ENCODE results near the gene PCK1.
A peak's percentile ranks its signal among the peaks of the same experiment; 100 is the strongest.

The PCK1 gene

GRCh38 chr20:57577679-57578475 is 17.0 kb downstream of the PCK1 start:
- DNase-seq, result no peak

DNA sequence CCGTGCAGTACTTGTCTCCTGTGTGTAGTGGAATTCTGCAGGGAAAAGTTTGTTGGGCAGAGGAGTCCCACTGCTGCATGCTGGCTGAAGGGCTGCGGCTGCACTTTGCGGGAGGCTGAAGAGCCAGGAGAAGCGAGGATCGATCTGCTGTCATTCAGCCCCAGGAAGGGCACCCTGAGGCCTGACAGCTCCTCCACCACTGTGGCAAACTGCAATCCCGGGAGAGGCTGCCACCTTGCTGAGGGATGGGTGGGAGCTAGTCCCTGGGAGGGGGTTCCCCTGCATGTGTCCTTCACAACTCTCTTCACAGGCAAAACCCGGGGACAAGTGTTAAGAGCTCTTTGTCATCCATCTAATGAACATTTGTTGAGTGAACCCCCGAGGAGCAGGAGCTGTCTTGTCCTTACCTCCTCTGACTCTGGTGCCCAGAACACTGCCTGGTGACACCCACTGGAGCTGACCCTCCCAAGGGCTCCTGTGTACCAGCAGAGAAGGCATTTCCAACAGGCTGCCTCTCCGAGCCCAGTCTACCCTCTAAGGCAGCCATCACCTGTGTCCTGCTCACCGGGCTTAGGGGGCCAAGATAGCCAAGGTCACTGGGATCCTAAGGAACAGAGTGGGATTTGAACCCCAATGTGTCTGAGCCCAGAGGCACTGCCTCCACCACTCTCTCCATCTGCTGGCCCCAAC is 17.7 kb downstream of the PCK1 start:
- no peak for DNase-seq

DNA sequence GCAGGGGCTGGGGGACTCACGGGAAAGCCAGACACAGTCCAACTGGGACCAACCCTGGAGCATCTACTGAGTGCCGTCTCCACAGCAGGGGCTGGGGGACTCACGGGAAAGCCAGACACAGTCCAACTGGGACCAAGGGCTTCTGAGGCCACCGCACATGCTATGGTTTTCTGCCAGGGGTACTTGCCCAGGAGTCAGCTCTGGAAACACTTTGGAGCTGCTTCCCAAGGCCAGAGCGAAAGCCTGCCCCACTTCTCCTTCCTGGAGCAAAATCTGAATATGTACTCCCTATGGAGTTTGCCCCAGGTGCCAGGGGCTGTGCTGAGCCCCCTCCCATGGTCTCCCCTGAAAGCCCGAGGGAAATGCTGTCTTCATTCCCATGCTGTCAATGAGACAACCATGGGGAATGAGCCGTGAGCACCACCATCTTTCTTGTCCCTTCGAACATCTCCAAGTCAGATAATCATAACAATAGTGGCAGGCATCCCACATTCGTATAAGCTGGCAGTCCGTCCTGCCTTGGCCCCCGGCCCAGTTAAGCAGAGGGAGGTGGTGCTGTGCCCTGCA is 18.5 kb downstream of the PCK1 start:
- no peak for DNase-seq

DNA sequence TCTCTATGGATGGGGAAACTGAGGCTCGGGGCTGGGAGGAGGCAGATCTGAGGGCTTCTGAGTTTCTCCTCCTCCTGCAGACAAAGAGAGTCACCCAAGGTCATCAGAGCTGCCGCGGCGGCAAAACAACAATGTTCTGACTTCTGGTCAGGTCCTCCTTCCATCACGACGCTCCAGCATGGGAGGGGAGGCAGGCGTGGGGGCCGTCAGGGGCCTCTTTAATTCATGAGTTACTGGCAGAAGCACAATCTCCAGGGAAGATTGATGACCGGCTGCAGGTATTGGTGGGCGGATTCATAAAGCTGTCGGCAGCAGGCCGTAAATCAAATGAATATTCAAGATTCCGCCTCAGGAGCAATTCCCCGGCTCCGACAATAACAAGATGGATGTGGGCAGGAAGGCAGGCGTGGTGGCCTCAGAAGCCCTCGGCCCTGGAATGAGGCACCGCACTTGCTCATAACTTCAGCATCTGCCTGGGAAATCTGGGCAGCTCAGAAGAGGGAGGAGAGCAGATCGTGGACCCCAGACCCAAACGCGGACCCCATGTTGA is 19.1 kb downstream of the PCK1 start:
- DNase-seq, result no peak

DNA sequence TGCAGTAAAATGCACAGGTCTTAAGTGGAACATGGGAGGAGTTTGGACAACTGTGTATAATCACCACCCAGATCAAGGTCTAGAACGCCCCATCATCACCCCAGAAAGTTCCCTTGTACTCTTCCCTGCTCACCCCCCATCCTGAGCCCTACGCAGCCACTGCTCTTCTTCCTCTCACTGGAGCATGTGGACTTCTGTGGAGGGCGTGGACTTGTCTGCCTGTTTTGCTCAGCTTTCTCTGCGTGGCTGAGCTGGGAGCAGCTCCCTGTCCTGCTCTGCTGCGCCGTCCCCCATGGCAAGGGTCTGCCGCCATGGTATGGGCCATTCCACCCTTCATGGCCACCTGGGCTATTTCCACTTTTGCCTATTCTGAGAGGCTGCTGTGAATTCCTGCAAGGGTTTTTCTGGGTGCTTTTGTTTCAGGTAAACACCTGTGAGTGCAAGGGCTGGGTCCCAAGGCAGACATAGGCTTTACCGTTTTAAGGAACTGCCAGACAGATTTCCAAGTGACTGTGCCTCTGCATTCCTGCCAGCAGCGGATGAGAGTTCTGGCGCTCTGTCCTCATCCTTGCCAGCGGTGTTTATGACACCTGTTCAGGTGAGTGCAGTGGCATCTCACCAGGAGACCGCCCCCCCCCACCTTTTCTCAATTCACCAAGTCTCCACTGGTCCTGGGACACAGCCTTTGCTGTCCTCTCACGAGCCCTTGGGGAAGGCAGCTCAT is 19.7 kb downstream of the PCK1 start:
- DNase-seq, result no peak

- no peak for DNase-seq
Observed at GRCh38 chr20:57581202-57582028, 20.5 kb downstream of the PCK1 start.

DNA sequence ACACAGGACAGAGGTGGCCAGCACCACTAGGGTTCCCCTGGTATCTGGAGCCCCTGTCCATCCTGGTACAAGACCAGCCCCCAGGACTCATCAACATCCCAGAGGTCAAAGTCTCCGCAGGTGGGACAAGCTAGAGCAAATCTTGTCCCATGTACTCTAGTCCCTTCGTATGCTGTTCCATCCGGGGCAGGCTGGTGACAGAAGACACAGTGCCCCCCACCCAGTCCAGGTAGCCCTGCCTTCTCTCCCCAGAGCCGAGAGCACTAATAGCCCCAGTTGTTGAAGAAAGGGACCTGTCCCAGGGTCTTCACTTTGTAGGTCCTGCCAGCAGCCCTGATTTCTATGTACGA is 21.1 kb downstream of the PCK1 start:
- DNase-seq, result no peak

GRCh38 chr20:57582432-57583288 is 21.8 kb downstream of the PCK1 start:
- DNase-seq, result peak; percentile 76

- no peak for DNase-seq
Observed at GRCh38 chr20:57583289-57584257, 22.7 kb downstream of the PCK1 start.

- no peak for DNase-seq
Observed at GRCh38 chr20:57584768-57585461, 24.0 kb downstream of the PCK1 start.

- DNase-seq, result no peak
Observed at GRCh38 chr20:57585466-57586213, 24.7 kb downstream of the PCK1 start.

- no peak for DNase-seq
Observed at GRCh38 chr20:57586370-57586793, 25.5 kb downstream of the PCK1 start.

DNA sequence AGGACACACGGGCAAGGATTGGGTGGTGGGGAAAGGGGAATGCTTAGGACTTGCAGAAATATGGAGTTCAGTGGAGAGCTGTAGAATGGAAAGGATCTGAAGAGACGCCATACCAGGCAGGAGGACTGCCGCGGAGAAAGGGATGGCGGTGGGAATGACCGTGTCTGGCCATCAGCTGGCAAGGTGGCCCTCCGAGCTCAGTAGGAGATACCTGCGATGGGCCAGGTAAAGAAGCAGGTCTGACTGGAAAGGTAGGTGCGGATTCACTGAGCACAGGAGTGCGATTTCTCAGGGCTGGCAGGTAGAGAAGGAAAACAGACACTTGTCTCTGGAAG is 26.0 kb downstream of the PCK1 start:
- DNase-seq, result no peak

DNA sequence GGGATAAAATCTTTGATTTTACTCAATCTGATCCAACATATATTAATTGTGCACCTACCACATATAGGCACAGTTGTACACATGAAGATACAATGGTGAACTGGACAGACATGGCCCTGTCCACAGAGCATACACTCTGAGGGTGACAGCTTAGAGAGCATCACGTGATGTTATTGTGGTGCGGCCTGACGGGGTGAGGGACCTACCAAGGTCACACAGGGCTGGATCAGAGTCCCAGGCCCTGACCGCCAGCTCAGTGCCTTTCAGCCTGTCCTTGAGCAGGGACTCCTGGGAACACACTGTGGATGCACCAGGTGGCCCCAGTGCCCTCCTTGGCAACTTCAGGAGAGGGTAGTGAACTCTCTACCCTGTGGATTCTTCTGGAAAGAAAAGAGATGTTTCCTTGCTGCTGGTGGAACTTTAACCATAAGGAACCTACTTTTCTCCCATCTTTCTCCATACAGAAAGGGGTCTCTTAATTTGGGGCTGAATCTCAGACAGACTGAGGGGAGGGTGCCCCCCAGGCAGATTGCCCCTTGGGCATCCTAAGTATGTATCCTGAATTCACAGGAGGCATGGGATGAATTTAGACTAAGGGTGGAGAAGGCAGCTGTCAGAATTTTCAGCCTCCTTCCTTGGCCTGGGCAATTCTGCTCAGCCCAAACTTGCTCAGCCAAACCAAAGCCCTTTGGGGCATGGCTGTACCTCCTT is 26.5 kb downstream of the PCK1 start:
- DNase-seq, result no peak

- DNase-seq, result no peak
Observed at GRCh38 chr20:57587989-57588377, 27.1 kb downstream of the PCK1 start.

DNA sequence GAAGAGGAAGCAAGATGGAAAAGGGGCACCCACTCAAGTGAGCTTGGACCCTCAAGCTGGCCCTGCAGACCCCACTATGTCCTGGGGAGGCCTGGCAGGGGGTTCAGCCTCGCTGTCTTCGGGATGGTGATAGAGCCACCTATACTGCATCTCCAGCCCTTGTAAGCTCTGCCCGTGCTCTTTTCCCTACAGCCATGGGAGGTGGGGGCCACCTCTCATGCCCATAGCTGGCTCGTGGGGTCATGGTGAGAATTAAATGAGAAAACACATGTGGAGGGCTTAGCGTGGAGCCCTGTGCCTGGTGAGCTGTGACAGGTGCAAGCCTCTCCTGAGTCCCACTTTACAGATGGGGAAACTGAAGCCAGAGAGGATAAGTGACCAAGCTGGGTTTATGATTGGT is 27.7 kb downstream of the PCK1 start:
- DNase-seq, result no peak

- no peak for DNase-seq
Observed at GRCh38 chr20:57589123-57589727, 28.3 kb downstream of the PCK1 start.

Data from islet precursor cell (in vitro differentiated cells).